Gastroesophageal sphincter (tissue), 4 donors: ENCODE measurements around the gene C1orf87. TPM values are rescaled to one million over a fixed set of nuclear protein-coding genes. Genes with fewer than 3 reads are reported as not detected.

Source experiments
- ATAC-seq: fragments of 150-250 bp; one replicate; pipeline ENCODE4 v1.9.1; 2016; ENCODE audit warnings: mild to moderate bottlenecking, moderate library complexity
- H3K27ac ChIP-seq, 4 donors: fragments of 200-600 bp; sonication (generic) in 3 of 4; 1 replicate in 3 of 4; 2 replicates in 1 of 4; pipeline ENCODE4 v1.5.1; 2016 to 2019
- H3K27me3 ChIP-seq: fragments of 200-600 bp; sonication (generic); one replicate; pipeline ENCODE4 v1.5.1; 2019
- H3K36me3 ChIP-seq, 2 donors: fragments of 200-600 bp; sonication (generic); one replicate each; pipeline ENCODE4 v1.5.1; 2019; ENCODE audit warnings: control low read depth in 1 of 2
- H3K4me1 ChIP-seq, 3 donors: fragments of 200-600 bp; sonication (generic); 1 replicate in 2 of 3; 2 replicates in 1 of 3; pipeline ENCODE4 v1.5.1; 2016 to 2019; ENCODE audit warnings: control low read depth in 2 of 3
- H3K4me3 ChIP-seq, 2 donors: fragments of 200-600 bp; sonication (generic); one replicate each; pipeline ENCODE4 v1.5.1; 2019; ENCODE audit warnings: mild to moderate bottlenecking in 1 of 2, moderate library complexity in 1 of 2
- H3K9me3 ChIP-seq, 3 donors: fragments of 200-600 bp; sonication (generic); one replicate each; pipeline ENCODE4 v1.5.1; 2017 to 2019; ENCODE audit warnings: control low read depth in 2 of 3
- EP300 ChIP-seq: sonication (generic); formaldehyde crosslinking; IDR thresholded peaks from one replicate; pipeline ENCODE4 v1.6.1; 2017; ENCODE audit warnings: antibody characterized with exemption, mild to moderate bottlenecking
- POLR2A ChIP-seq, 2 donors: fragments of 450-650 bp; IDR thresholded peaks; one replicate each; pipeline ENCODE4 v1.6.1; 2017; ENCODE audit warnings: antibody characterized with exemption in 2 of 2, mild to moderate bottlenecking in 2 of 2, moderate library complexity in 1 of 2
- POLR2AphosphoS5 ChIP-seq: sonication (generic); formaldehyde crosslinking; IDR thresholded peaks from one replicate; pipeline ENCODE4 v1.6.1; 2017; ENCODE audit warnings: antibody characterized with exemption
- WGBS, 2 donors: methylation state at CpG; one replicate each; pipeline ENCODE4 v1.1.5; 2018; ENCODE audit warnings: low coverage in 1 of 2; 5-methylcytosine and 5-hydroxymethylcytosine counted together
- total RNA-seq, 4 donors: library from RNA; depleted of rRNA; stranded (reverse); fragments of >200 nt; gene quantifications; one replicate each; pipeline ENCODE4 v1.1.0, GENCODE V29; 2016
- TF ChIP-seq, protein P1 (sequence below), 4 experiments: fragments of 200-600 bp in 2 of 4; fragments of 450-650 bp in 2 of 4; sonication (generic) in 1 of 4; IDR thresholded peaks; one replicate each; pipeline ENCODE4 v1.5.1; 2017 to 2019; ENCODE audit warnings: antibody characterized with exemption in 4 of 4, mild to moderate bottlenecking in 2 of 4, moderate library complexity in 2 of 4

Gene C1orf87
- total RNA-seq, 4 donors from 2014 or later = 0.54 TPM; not detected in 3

DNA sequence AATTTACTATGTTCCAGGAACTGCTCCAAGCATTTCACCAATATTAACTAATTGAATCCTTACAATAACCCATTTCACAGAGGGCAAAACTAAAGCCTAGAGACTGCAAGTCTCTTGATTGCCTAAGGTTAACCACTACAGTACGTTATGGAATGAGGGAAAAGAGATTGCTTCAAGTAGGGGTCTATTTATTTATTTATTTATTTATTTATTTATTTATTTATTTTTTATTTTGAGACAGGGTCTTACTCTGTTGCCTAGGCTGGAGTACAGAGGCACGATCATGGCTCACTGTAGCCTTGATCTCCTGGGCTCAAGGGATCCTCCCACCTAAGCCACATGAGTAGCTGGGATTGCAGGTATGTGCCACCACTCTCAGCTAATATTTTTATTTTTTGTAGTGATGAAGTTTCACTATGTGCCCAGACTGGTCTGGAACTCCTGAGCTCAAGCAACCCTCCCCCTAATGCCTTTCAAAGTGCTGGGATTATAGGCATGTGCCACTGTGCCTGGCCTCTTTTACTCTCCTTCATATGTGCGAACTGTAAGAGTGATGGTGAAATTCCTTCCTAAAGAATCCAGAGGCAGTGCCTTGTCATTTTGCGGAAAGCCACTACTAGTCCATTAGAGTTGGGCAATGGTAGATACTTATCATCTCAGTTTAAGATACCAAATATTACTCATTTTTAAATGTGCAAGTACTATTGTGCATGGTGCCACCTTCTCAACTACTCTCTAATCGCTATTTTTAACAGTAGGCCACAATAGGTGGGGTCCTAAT is 81.3 kb downstream of the C1orf87 start:
- no peak for ATAC-seq
- Histone ChIP-seq H3K4me1 (no peaks in the 10 kb centered on the region), H3K27ac (no peak overlapping the region), H3K9me3 (no peaks in the 10 kb centered on the region), H3K4me3 (no peak overlapping the region), H3K27me3 (no peaks in the 10 kb centered on the region), H3K36me3 (no peaks in the 10 kb centered on the region)
- TF ChIP-seq, protein P1, sequence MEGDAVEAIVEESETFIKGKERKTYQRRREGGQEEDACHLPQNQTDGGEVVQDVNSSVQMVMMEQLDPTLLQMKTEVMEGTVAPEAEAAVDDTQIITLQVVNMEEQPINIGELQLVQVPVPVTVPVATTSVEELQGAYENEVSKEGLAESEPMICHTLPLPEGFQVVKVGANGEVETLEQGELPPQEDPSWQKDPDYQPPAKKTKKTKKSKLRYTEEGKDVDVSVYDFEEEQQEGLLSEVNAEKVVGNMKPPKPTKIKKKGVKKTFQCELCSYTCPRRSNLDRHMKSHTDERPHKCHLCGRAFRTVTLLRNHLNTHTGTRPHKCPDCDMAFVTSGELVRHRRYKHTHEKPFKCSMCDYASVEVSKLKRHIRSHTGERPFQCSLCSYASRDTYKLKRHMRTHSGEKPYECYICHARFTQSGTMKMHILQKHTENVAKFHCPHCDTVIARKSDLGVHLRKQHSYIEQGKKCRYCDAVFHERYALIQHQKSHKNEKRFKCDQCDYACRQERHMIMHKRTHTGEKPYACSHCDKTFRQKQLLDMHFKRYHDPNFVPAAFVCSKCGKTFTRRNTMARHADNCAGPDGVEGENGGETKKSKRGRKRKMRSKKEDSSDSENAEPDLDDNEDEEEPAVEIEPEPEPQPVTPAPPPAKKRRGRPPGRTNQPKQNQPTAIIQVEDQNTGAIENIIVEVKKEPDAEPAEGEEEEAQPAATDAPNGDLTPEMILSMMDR (IDR thresholded peaks at IDR 0.05) = no peak
- no peak for TF ChIP-seq EP300
- WGBS, 2 donors = 84 to 100% methylated on average over 1 to 5 of the region's 5 CpGs

DNA sequence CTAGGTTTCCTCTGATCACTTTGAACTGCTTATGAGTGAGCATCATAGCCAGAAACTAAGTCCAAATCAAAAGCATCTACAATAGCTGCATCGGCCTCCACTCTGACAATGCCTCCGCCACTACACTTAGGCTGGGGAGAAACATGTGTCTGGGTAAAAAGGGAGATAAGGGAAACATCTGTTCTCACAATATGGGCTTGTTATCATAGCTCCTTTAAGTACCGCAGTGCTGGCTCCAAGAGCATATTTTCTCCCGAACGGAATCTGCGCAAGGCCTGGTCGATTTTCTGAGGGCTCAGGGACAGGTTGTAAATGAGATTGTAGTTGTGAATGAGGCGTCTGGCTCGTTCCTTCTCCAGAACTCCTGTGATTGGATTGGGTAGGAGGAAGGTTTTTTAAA is 83.1 kb downstream of the C1orf87 start:
- 65 to 89% methylated on average over 3 to 9 of the region's 9 CpGs for WGBS, 2 donors
- H3K27me3 ChIP-seq = peaks cover 8% of the 10 kb centered on the region
- H3K27ac ChIP-seq = no peak overlapping the region
- no peak for ATAC-seq
- H3K4me1 ChIP-seq = no peaks in the 10 kb centered on the region
- H3K36me3 ChIP-seq = no peaks in the 10 kb centered on the region
- H3K4me3 ChIP-seq = no peak overlapping the region
- TF ChIP-seq POLR2A (IDR thresholded peaks at IDR 0.05) (no peak), EP300 (no peak), POLR2AphosphoS5 (no peak)
- TF ChIP-seq, protein P1 (IDR thresholded peaks at IDR 0.05) = no peak
- H3K9me3 ChIP-seq = no peaks in the 10 kb centered on the region

DNA sequence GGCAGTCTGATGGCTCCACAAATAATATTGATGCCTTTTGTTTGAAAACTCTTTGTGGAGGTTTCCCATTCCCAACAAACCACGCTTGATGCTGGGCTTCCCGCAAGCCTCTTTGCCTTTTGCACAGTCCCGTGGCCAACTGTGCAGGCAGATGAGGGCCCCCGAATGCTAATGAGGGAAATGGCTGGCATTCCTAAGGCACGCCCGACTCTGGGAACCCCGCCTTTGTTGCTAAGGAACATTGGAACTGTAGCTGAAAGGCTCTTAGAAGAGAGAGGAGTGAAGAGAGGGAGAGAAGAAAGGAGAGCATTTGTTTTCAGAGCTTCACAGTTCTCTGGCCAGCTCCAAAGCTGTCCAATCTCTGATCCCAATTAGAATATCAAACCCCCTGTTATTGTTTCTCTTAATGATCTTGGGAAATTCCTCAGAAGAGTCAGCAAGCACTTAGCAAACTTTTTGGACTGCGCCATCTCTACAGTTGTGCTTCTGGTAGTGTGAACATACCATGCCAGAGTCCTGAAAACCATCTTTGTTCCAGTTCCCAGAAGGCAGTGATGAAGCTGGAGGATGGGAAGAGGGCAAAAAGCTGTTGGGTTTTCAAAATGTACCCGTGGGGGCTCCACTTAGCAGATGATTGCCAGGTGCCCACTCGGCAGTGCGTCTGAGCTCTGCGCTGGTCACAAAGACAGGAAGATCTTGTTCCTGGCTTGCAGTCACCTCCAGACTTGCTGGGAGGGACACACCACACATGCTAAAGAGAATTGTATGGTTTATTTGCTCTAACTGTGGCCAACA is 86.9 kb downstream of the C1orf87 start:
- no peak overlapping the region for H3K4me3 ChIP-seq
- no peaks in the 10 kb centered on the region for H3K4me1 ChIP-seq
- no peak overlapping the region for H3K27ac ChIP-seq
- no peaks in the 10 kb centered on the region for H3K9me3 ChIP-seq
- no peaks in the 10 kb centered on the region for H3K36me3 ChIP-seq
- 82 to 84% methylated on average over 2 to 5 of the region's 12 CpGs for WGBS, 2 donors
- no peak for TF ChIP-seq POLR2A (IDR thresholded peaks at IDR 0.05)
- TF ChIP-seq, protein P1 (IDR thresholded peaks at IDR 0.05) = no peak
- TF ChIP-seq EP300 = no peak
- no peak for ATAC-seq
- H3K27me3 ChIP-seq = peaks cover 8% of the 10 kb centered on the region

DNA sequence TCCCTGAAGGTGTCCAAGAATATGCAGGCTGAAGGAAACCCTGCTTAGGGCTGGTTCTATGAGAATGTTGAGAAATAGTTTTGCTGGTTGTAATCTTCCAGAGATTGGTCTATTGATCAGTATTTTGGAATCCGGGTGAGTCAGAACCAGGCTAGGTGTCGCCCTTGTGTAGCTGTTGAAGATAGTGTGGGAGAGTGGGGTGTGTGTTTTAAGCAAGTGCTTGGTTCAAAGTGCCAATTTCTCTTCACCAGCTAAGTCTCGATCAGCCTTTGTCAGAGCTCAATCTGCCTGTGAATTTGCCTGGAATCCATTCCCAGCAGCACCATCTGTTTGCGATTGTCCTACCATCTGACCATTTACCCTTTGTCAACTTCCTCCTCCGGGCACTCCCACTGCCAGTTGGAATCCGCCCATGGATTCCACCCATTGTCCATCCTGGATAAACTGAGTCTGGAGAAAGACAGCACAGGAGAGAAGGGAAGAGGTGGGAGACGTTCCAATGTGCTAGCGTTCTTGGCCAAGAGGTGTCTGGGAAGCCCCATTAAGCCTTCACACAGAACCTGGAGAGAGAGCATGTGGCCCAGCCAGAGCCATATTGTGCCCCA is 87.6 kb downstream of the C1orf87 start:
- no peak for ATAC-seq

More for the DNA sequence above, 87.6 kb downstream of the C1orf87 start:
- Histone ChIP-seq H3K27me3 (peaks cover 8% of the 10 kb centered on the region), H3K4me3 (no peak overlapping the region), H3K4me1 (no peaks in the 10 kb centered on the region), H3K27ac (no peak overlapping the region), H3K9me3 (no peaks in the 10 kb centered on the region), H3K36me3 (no peaks in the 10 kb centered on the region)
- TF ChIP-seq, protein P1 (IDR thresholded peaks at IDR 0.05) = no peak
- TF ChIP-seq EP300 (no peak), POLR2A (IDR thresholded peaks at IDR 0.05) (no peak), POLR2AphosphoS5 (no peak)
- WGBS, 2 donors = 62 to 83% methylated on average over 2 to 8 of the region's 8 CpGs
